ENCODE results near the gene RXFP3. TPM values are rescaled to one million over a fixed set of nuclear protein-coding genes. Genes with fewer than 3 reads are reported as not detected.

The RXFP3 gene
- total and polyA plus RNA-seq, 2 of the 8 experiments (the other 6 are each of a cell fraction or from before 2014, with no cell fraction given): 0.15 TPM; not detected in 1

- FAIRE-seq (peak; percentile 83), DNase-seq (ENCODE audit: low read depth in 1 of 2, low spot score in 2 of 2) (no peak)
- ChIA-PET POLR2A (ENCODE audit: partially characterized antibody) (interaction anchor here (0.6 to 2.1 kb wide), 6 partner anchors 9 to 528 kb away, joined by 3 to 6 read pairs (median 3); no protein-coding TSS in a partner anchor), CTCF (ENCODE audit: partially characterized antibody) (interaction anchor here (0.6 to 4.7 kb wide), 56 partner anchors 9 to 535 kb away, joined by 3 to 46 read pairs (median 4); partner anchors contain the start of gene RXFP3)
- Histone ChIP-seq H3K79me2 (ENCODE audit: control insufficient read depth in 1 of 2, insufficient read depth in 2 of 2, low read length in 2 of 2) (no peaks in the 10 kb centered on the region), H4K20me1 (replicated peaks in 1 of 2; ENCODE audit: control insufficient read depth in 1 of 2, insufficient read depth in 2 of 2, low read length in 2 of 2) (no peaks in the 10 kb centered on the region), H3K9me3 (ENCODE audit: insufficient read depth in 2 of 2, low read depth in 1 of 2, low read length in 1 of 2) (no peaks in the 10 kb centered on the region), H2BK120ac (replicated peaks; ENCODE audit: low read depth, low read length) (no peak overlapping the region), H4K91ac (replicated peaks; ENCODE audit: insufficient read length, low read length) (no peak overlapping the region), H3K9ac (replicated peaks in 1 of 4; ENCODE audit: extremely low read depth in 1 of 4, low read depth in 3 of 4, low read length in 3 of 4) (no peak overlapping the region), H3K18ac (ENCODE audit: extremely low read depth, low read length) (no peak overlapping the region), H2BK20ac (ENCODE audit: low read length) (no peak overlapping the region; the same call in 1 of the 2 replicates), H3K56ac (replicated peaks; ENCODE audit: insufficient read length, low read depth, low read length) (no peak overlapping the region), H3K23me2 (ENCODE audit: low read depth, low read length) (no peaks in the 10 kb centered on the region), H4K8ac (ENCODE audit: extremely low read depth, insufficient read depth, low read length) (no peak overlapping the region), H2BK15ac (ENCODE audit: low read length) (0 out of 2 replicates have a peak overlapping the region, but pooled peaks have one; percentile 34), H4K5ac (ENCODE audit: insufficient read length, low read depth, low read length) (no peak overlapping the region), H3K36me3 (ENCODE audit: control insufficient read depth in 2 of 4, insufficient read depth in 4 of 4, low read length in 3 of 4) (no peaks in the 10 kb centered on the region), H3K4me3 (ENCODE audit: extremely low read depth in 1 of 4, insufficient read depth in 2 of 4, low read depth in 3 of 4, low read length in 4 of 4) (no peak overlapping the region), H3K4me1 (replicated peaks in 1 of 4; ENCODE audit: control insufficient read depth in 3 of 4, insufficient read depth in 4 of 4, low read length in 3 of 4) (no peaks in the 10 kb centered on the region), H3K27me3 (replicated peaks in 1 of 4; ENCODE audit: control insufficient read depth in 3 of 4, extremely low read depth in 1 of 4, insufficient read depth in 3 of 4, low read length in 3 of 4) (no peaks in the 10 kb centered on the region), H2BK12ac (ENCODE audit: low read depth, low read length) (0 out of 2 replicates have a peak overlapping the region, but pooled peaks have one; percentile 11), H2BK5ac (ENCODE audit: low read depth, low read length) (no peak overlapping the region), H3K79me1 (ENCODE audit: low read depth, low read length) (no peaks in the 10 kb centered on the region), H3K27ac (ENCODE audit: low read depth, low read length) (no peak overlapping the region), H3K14ac (ENCODE audit: insufficient read length) (no peak overlapping the region), H3K4ac (replicated peaks; ENCODE audit: insufficient read length, low read depth, low read length) (no peak overlapping the region), H3K23ac (ENCODE audit: insufficient read length) (no peak overlapping the region), H3K4me2 (ENCODE audit: insufficient read depth in 1 of 2, low read depth in 2 of 2, low read length in 2 of 2) (no peak overlapping the region), H2AFZ (ENCODE audit: low read length) (peak overlapping the region; percentile 83), H2AK5ac (ENCODE audit: low read depth, low read length) (no peak overlapping the region)
- peak; percentile 90 to 91 for TF ChIP-seq RAD21 (IDR thresholded peaks at IDR 0.05 in 1 of 2, conservative IDR thresholded peaks at IDR 0.05 in 1 of 2; ENCODE audit: low read depth in 2 of 2, low read length in 2 of 2)
- TF ChIP-seq CTCF (IDR thresholded peaks at IDR 0.05; ENCODE audit: control extremely low read depth in 1 of 3, insufficient read depth in 1 of 3, low read depth in 1 of 3, low read length in 3 of 3): peak in 2 of 3 experiments; percentile 74 to 84; a peak in 3 of 4 replicates
- no peak for TF ChIP-seq MAFK (IDR thresholded peaks at IDR 0.05; ENCODE audit: low read depth, low read length)
- 0 out of 4 replicates have a peak, but pooled peaks of 1 of the 2 experiments have one; percentile 30 for TF ChIP-seq SIN3A (conservative IDR thresholded peaks at IDR 0.05 in 1 of 2, IDR thresholded peaks at IDR 0.05 in 1 of 2; ENCODE audit: low read depth in 1 of 2, low read length in 2 of 2)
- WGBS, 2 experiments (ENCODE audit: extremely low coverage in 1 of 2, insufficient coverage in 1 of 2, insufficient read length in 1 of 2, insufficient replicate concordance in 2 of 2, low coverage in 1 of 2, low lambda C conversion rate in 2 of 2, missing lambda C conversion rate in 1 of 2): 67% methylated on average over 10 of the region's 10 CpGs; no CpG with 5 or more reads in 1 of the 2 experiments
Observed at GRCh38 chr5:33969572-33970452, 33.6 kb downstream of the RXFP3 start.
